D721Med (cell line): ENCODE results near the gene MED25.
A peak's percentile ranks its signal among the peaks of the same experiment; 100 is the strongest.

Source experiments
- DNase-seq: peaks from one replicate; pipeline ENCODE4 v3.0.0; 2011; ENCODE audit warnings: low spot score; ENCODE audit not compliant: insufficient read length
- FAIRE-seq: peaks from 2 replicates; lab custom pipeline; 2011; peaks lifted over from hg19 to GRCh38; lab: Jason Lieb, UNC
- TF ChIP-seq, protein P1 (sequence below): IDR thresholded peaks from 2 replicates; pipeline ENCODE4 v1.5.1; 2012; ENCODE audit warnings: mild to moderate bottlenecking, control low read depth; ENCODE audit not compliant: insufficient read depth; ENCODE audit errors: missing control alignments

Gene MED25

DNA sequence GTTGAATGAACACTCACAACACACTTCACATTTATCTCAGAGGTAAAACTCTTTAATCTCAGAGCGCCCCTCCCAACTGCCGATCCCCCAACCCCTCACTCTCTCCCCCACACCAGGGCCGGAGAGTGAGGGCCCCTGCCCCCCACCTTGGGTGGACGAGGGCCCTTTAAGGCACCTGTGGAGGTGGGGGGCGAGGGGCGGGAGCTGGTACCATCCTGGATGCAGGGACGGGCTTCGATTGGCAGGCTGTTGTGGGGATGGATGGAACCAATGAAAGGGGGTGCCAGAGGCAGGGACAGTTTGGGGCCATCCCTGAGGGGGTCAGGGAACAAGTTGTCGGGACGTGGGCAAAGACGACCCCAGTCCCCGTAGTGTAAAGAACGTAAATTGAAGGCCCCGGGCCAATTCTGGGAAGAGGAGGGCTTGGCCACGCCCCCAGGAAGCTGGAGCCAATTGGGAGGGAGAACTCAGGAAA is 51.0 kb downstream of the MED25 start:
- DNase-seq, result no peak
- TF ChIP-seq, protein P1, sequence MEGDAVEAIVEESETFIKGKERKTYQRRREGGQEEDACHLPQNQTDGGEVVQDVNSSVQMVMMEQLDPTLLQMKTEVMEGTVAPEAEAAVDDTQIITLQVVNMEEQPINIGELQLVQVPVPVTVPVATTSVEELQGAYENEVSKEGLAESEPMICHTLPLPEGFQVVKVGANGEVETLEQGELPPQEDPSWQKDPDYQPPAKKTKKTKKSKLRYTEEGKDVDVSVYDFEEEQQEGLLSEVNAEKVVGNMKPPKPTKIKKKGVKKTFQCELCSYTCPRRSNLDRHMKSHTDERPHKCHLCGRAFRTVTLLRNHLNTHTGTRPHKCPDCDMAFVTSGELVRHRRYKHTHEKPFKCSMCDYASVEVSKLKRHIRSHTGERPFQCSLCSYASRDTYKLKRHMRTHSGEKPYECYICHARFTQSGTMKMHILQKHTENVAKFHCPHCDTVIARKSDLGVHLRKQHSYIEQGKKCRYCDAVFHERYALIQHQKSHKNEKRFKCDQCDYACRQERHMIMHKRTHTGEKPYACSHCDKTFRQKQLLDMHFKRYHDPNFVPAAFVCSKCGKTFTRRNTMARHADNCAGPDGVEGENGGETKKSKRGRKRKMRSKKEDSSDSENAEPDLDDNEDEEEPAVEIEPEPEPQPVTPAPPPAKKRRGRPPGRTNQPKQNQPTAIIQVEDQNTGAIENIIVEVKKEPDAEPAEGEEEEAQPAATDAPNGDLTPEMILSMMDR, result no peak
- FAIRE-seq, result no peak

DNA sequence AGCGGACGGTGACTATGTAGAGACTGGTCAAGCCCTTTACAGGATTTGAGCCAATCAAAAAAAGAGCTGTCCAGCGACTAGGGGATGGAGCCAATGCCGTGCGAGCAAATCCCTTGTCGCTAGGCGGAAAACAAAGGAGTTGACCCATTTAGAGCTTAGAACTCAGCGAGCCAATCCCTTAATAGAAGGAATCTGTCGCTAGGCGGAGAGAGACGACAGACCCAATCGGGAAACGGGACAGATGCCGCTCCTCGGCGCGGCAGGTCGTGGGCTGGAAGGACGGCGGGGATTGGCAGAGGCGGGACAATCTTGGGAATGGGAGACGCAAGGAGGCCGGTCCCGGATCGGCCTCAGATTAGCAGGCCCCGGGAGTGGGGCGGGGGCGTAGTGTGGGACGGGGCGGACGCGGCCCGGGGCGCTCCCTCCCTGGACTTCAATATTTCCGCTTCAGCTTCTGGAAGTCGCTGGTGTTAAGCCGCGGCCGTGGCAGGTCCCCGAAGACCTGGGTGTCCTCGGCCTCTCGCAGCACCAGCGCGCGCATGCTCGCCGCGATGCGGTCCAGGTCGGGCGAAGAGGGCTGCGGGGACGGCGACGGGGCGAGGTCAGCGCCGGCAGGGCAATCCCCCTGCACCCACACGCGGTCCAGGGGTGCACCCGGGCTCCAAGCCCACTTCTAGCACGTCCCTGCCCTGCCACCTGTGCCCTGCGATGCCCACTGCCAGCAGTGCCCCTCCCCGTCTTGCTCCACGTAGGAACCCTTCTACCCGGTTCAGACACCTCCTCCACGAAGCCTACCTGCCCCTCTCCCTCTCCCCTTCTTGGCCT is 51.6 kb downstream of the MED25 start:
- TF ChIP-seq, protein P1, result no peak
- peak; percentile 80 for FAIRE-seq
- peak; percentile 67 for DNase-seq

DNA sequence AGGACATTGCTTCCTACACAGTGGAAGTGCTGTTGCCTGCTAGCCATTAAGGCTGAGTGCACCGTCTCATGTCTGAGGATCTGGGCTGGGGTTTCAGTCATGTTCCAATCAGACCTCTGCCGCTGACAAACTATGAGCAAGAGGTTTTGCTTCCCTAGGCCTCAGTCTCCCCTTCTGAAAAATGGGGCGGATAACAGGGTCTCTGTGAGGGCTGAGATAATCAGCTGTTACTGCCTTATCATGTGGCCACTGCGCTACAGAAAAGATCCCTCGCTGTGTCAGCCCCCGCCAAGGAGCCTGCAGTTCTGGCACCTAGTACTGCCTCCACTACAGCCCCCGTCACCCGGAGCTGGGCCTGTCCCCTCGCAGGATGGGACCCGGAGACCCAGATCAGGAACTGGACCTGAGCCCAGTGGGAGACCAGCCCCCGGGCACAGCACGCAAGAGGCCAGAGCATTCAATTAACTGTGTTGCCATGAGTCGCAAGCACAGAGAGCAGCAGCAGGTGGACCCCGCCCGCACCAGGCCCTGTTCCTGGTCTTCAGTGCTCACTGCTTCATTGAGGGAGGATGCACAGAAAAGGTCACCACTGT is 52.3 kb downstream of the MED25 start:
- FAIRE-seq, result no peak

DNA sequence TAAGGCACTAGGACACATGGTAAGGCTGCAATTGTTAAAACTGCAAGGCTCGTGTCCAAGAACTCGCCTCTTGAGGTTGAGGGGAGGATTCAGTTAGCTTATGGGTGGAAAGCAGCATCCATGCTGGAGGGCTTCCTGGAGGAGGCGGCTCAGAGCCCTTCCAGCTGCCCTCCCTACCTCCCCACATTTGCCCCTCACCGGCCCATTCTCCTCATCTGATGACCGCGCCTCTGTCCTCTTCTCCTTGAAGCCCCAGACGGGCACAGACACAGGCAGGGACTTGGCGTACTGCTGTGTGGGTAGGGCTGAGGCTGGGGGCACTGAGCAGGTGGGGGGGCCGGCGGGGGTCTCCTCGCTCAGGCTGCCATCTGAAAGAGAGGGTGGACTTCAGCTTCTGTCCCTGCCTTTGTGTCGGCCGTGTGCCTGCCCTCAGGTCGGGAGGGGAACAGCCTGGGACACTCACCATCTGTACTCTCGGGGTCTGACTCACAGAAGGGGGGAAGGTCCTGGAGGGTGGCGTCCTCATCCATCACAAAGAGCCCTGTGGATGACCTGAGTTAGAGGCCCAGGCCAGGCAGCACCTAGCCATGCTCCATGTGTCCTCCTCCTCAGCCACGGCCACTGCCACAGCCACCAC is 53.4 kb downstream of the MED25 start:
- TF ChIP-seq, protein P1, result no peak
- no peak for FAIRE-seq

More for the DNA sequence above, 52.3 kb downstream of the MED25 start:
- TF ChIP-seq, protein P1, result no peak
- no peak for DNase-seq

DNA sequence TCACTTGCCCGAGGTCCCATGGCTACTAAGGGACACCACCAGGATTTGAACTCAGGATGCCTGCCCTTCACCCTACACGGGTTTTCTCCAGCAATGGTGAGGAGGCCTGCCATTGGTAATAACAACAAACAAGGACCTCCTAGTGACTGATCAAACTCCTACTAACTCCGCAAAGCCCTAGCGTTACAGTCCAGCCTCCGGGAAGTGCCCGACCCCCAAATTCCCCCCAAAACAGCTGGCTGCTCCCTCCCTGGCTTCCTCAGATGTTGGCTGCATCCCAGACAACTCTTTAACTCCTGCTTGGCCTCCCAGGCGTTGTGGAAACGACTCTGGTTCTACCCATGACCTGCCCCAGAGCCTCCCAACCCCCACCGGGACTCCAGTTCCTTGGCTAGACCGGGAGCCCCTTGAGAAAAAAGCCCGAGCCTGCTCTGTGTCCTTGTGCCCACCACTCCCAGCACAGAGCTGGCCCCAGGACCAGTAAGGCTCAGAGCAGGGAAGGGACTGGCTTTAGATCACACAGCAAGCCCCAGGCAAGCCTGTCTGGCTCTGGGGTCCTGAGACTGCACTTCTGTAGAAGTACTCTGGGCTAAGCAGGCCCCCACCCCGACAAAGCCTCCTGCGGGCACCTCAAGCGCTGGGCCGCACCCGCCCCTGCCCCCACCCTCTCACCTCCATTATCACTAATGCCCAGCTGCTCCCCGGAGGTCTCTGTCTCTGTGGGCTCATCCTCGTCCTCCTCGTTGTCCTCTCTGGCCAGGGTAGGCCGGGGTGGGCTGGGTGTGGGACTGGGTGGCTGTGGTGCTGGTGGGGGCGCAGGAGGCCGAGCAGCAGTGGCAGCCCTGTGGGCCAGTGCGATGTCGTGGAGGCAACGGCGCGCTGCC is 54.4 kb downstream of the MED25 start:
- TF ChIP-seq, protein P1, result no peak
- no peak for DNase-seq
- FAIRE-seq, result no peak

More for the DNA sequence above, 53.4 kb downstream of the MED25 start:
- no peak for DNase-seq

DNA sequence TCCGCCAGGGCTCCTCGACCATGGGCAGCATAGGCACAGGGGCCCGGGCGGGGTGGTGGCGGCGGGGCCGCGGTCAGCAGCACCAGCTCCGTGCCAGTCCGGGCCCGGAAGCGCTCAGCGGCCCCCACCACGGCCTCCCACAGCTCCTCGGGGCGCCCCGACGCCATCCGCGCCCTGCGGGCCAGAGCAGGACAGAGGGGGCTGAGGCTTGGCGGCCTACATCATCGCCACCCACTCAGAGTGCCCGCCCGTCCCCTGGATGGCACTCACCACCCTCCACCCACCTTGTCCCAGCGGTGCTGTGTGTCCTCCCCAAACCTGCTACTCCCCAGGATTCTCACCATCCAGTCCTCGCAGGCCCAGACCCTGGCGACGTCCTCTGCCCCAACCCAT is 55.0 kb downstream of the MED25 start:
- FAIRE-seq (no peak), DNase-seq (no peak)

More for the DNA sequence above, 55.0 kb downstream of the MED25 start:
- TF ChIP-seq, protein P1, result no peak
